ENCODE measurements around the gene ARMC10.

DNA sequence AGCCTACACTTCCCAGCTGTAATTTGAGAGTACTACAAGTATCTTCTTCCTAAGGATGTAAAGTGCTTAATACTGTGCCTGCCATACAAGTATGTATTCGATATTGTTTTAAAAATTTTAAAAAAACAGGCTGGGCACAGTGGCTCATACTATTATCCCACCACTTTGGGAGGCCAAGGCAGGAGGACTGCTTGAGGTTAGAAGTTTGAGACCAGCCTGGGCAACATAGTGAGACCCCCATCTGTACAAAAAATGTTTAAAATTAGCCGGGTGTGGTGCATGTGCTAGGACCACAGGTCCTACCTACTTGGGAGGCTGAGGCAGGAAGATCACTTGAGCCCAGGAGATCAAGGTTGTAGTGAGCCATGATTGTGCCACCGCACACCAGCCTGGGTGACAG, 8.3 kb downstream of the ARMC10 start:
- TF ChIP-seq POLR2AphosphoS5 (IDR thresholded peaks at IDR 0.05) (no peak), EP300 (IDR thresholded peaks at IDR 0.05) (no peak)

Data from gastroesophageal sphincter (tissue), 2 donors.